IMR-90 (cell line): ENCODE results near the gene COL25A1. TPM values are rescaled to one million over a fixed set of nuclear protein-coding genes. Genes with fewer than 3 reads are reported as not detected.

Source experiments
- ATAC-seq: fragments of 200-7000 bp; cut with Tn5 transposase; 2 replicates; pipeline ENCODE4 v1.9.1; 2020; ENCODE audit warnings: low read depth, mild to moderate bottlenecking, moderate library complexity
- BruUV-seq: library from RNA; stranded (reverse); fragments of 400-500 nt; replicated peaks from 2 replicates; lab custom pipeline; 2021; lab: Mats Ljungman, UMichigan
- CTCF ChIA-PET: fragments of 300-600 bp; formaldehyde crosslinking; extraction: SDS; loops from one replicate; lab custom pipeline; 2021; ENCODE audit warnings: antibody characterized with exemption; lab: Yijun Ruan, JAX
- POLR2A ChIA-PET: fragments of 300-600 bp; sonication (Branson Sonifier 250); formaldehyde crosslinking; loops from one replicate; lab custom pipeline; 2022; ENCODE audit warnings: antibody characterized with exemption; ENCODE audit not compliant: unreplicated experiment; lab: Charles Lee
- DNase-seq: peaks from one replicate; pipeline ENCODE4 v3.0.0; 2013
- H2AFZ ChIP-seq: replicated peaks from 2 replicates; pipeline ENCODE3; 2013; ENCODE audit warnings: low read length, mild to moderate bottlenecking; ENCODE audit not compliant: poor library complexity
- H2AK5ac ChIP-seq: 2 replicates; pipeline ENCODE4 v1.6.1; 2013; ENCODE audit warnings: low read depth, low read length, inconsistent platforms
- H2AK9ac ChIP-seq: replicated peaks from 2 replicates; pipeline ENCODE3; 2013; ENCODE audit warnings: mild to moderate bottlenecking, low read depth, low read length, moderate library complexity; ENCODE audit not compliant: poor library complexity
- H2BK120ac ChIP-seq: 2 replicates; pipeline ENCODE4 v1.6.1; 2013; ENCODE audit warnings: low read depth, low read length, inconsistent platforms
- H2BK15ac ChIP-seq: 3 replicates; pipeline ENCODE4 v1.6.1; 2013; ENCODE audit warnings: low read depth, low read length, inconsistent platforms
- H2BK20ac ChIP-seq: 2 replicates; pipeline ENCODE4 v1.6.1; 2013; ENCODE audit warnings: low read depth, mild to moderate bottlenecking, inconsistent platforms, low read length, moderate library complexity
- H2BK5ac ChIP-seq: 2 replicates; pipeline ENCODE4 v1.6.1; 2013; ENCODE audit warnings: mild to moderate bottlenecking, low read depth, low read length, inconsistent platforms; ENCODE audit not compliant: poor library complexity, severe bottlenecking
- H3K14ac ChIP-seq: replicated peaks from 2 replicates; pipeline ENCODE4 v1.6.1; 2013; ENCODE audit warnings: low read depth, low read length, inconsistent platforms
- H3K18ac ChIP-seq: 2 replicates; pipeline ENCODE4 v1.6.1; 2013; ENCODE audit warnings: low read depth, low read length, control low read depth
- H3K23ac ChIP-seq: 2 replicates; pipeline ENCODE4 v1.6.1; 2013; ENCODE audit warnings: low read depth, low read length, inconsistent platforms
- H3K27ac ChIP-seq: 2 replicates; pipeline ENCODE4 v1.5.1; 2013; ENCODE audit warnings: mild to moderate bottlenecking, control low read depth, low read length; ENCODE audit not compliant: insufficient read depth
- H3K27me3 ChIP-seq: 2 replicates; pipeline ENCODE4 v1.6.1; 2013; ENCODE audit warnings: low read length; ENCODE audit not compliant: control insufficient read depth, insufficient read depth
- H3K36me3 ChIP-seq: 2 replicates; pipeline ENCODE4 v1.6.1; 2013; ENCODE audit warnings: low read length, mixed read lengths; ENCODE audit not compliant: control insufficient read depth, insufficient read depth
- H3K4ac ChIP-seq: 2 replicates; pipeline ENCODE4 v1.6.1; 2013; ENCODE audit warnings: low read depth, low read length, inconsistent platforms
- H3K4me1 ChIP-seq: 2 replicates; pipeline ENCODE4 v1.6.1; 2013; ENCODE audit warnings: low read length, mixed read lengths; ENCODE audit not compliant: control insufficient read depth, insufficient read depth
- H3K4me2 ChIP-seq: 2 replicates; pipeline ENCODE4 v1.6.1; 2013; ENCODE audit warnings: low read depth, mild to moderate bottlenecking, control low read depth, low read length, moderate library complexity
- H3K4me3 ChIP-seq: 2 replicates; pipeline ENCODE4 v1.5.1; 2013; ENCODE audit warnings: low read depth, mild to moderate bottlenecking, control low read depth, low read length, moderate library complexity; ENCODE audit not compliant: insufficient read depth
- H3K56ac ChIP-seq: 2 replicates; pipeline ENCODE4 v1.6.1; 2013; ENCODE audit warnings: low read length, inconsistent platforms; ENCODE audit not compliant: insufficient read depth; ENCODE audit errors: extremely low read depth
- H3K79me1 ChIP-seq, 2 experiments: 2 replicates each; pipeline ENCODE4 v1.6.1; 2013; ENCODE audit warnings: low read length in 2 of 2, inconsistent platforms in 1 of 2, low read depth in 1 of 2
- H3K9ac ChIP-seq: 2 replicates; pipeline ENCODE4 v1.6.1; 2013; ENCODE audit warnings: low read depth, low read length, control low read depth
- H3K9me1 ChIP-seq: 2 replicates; pipeline ENCODE4 v1.6.1; 2013; ENCODE audit warnings: low read length, inconsistent platforms; ENCODE audit not compliant: insufficient read depth
- H3K9me3 ChIP-seq: 2 replicates; pipeline ENCODE4 v1.6.1; 2013; ENCODE audit warnings: low read length; ENCODE audit not compliant: control insufficient read depth, insufficient read depth
- H4K20me1 ChIP-seq: 2 replicates; pipeline ENCODE4 v1.6.1; 2013; ENCODE audit warnings: low read length, inconsistent platforms; ENCODE audit not compliant: insufficient read depth
- H4K5ac ChIP-seq: 2 replicates; pipeline ENCODE4 v1.6.1; 2013; ENCODE audit warnings: mild to moderate bottlenecking, low read depth, low read length, control low read depth
- H4K8ac ChIP-seq, 2 experiments: 2 replicates each; pipeline ENCODE4 v1.6.1; 2013; ENCODE audit warnings: low read depth in 2 of 2, low read length in 2 of 2, control low read depth in 1 of 2, inconsistent platforms in 1 of 2
- H4K91ac ChIP-seq: 2 replicates; pipeline ENCODE4 v1.6.1; 2013; ENCODE audit warnings: low read depth, low read length, inconsistent platforms; ENCODE audit not compliant: insufficient read depth
- CEBPB ChIP-seq: IDR thresholded peaks from 2 replicates; pipeline ENCODE4 v1.6.1; 2012; ENCODE audit warnings: low read depth, low read length, improper control_type of control experiment
- CTCF ChIP-seq: conservative IDR thresholded peaks from 2 replicates; pipeline ENCODE4 v1.5.1; 2012; ENCODE audit warnings: mild to moderate bottlenecking, low read depth, low read length, improper control_type of control experiment
- ELK1 ChIP-seq: fragments of 150-350 bp; IDR thresholded peaks from 2 replicates; pipeline ENCODE4 v1.6.1; 2016; ENCODE audit warnings: low read depth, mild to moderate bottlenecking, low read length, moderate library complexity, borderline replicate concordance
- SMC3 ChIP-seq: fragments of 150-350 bp; IDR thresholded peaks from 2 replicates; pipeline ENCODE4 v1.6.1; 2016; ENCODE audit warnings: low read depth, mild to moderate bottlenecking, antibody characterized with exemption, low read length, moderate library complexity
- USF2 ChIP-seq: fragments of 150-350 bp; IDR thresholded peaks from 2 replicates; pipeline ENCODE4 v1.6.1; 2017; ENCODE audit warnings: mild to moderate bottlenecking, antibody characterized with exemption, low read length, low read depth
- WGBS, 2 experiments: methylation state at CpG; one replicate each; pipeline versions ENCODE4 v1.1.5 to v1.1.7; 2013; ENCODE audit warnings: missing lambda C conversion rate in 2 of 2; ENCODE audit not compliant: insufficient read length in 1 of 2; ENCODE audit errors: extremely low coverage in 2 of 2; 5-methylcytosine and 5-hydroxymethylcytosine counted together
- dilution Hi-C: fragments of 300-500 bp; cut with HindIII; formaldehyde crosslinking; loops from one replicate; pipeline ENCODE4 v1.14.3; 2018; ENCODE audit warnings: low sequenced_read_pairs; ENCODE audit not compliant: unreplicated experiment
- in situ Hi-C: fragments of 300-500 bp; cut with MboI; formaldehyde crosslinking; loops from 3 replicates; pipeline ENCODE4 v1.14.3; 2019; ENCODE audit warnings: low sequenced_read_pairs, inconsistent platforms, mixed read lengths
- intact Hi-C: fragments of 100-400 bp; cut with micrococcal nuclease; formaldehyde crosslinking; loops from 2 replicates; pipeline ENCODE4 v1.10.0; 2022
- polyA plus RNA-seq, 3 experiments: library from polyadenylated mRNA; depleted of rRNA; stranded (reverse); fragments of >200 nt; gene quantifications; 2 replicates each; pipeline ENCODE4 v1.2.3, GENCODE V29; 2012; ENCODE audit warnings: low replicate concordance in 1 of 3
- total RNA-seq: library from RNA; depleted of rRNA; stranded (reverse); fragments of >200 nt; gene quantifications from 2 replicates; pipeline ENCODE4 v1.2.3, GENCODE V29; 2012

The COL25A1 gene
- total and polyA plus RNA-seq, 2 of the 4 experiments (the other 2 are of a cell fraction), result under 0.01 to 0.05 TPM

GRCh38 chr4:108796173-108796572, 506.3 kb downstream of the COL25A1 start:
- H3K36me3 ChIP-seq, result no peaks in the 10 kb centered on the region
- no peaks in the 10 kb centered on the region for H3K79me1 ChIP-seq
- H4K20me1 ChIP-seq, result no peaks in the 10 kb centered on the region
- TF ChIP-seq SMC3 (no peak), CTCF (no peak), CEBPB (no peak), ELK1 (no peak), USF2 (no peak)
- dilution Hi-C loops (no loop called here), in situ Hi-C loops (no loop called here), intact Hi-C loops (no loop called here)
- no peak overlapping the region for H2BK120ac ChIP-seq
- no peaks in the 10 kb centered on the region for H3K9me1 ChIP-seq
- no peaks in the 10 kb centered on the region for H3K27me3 ChIP-seq
- WGBS, 2 experiments, result no CpG with 5 or more reads among the region's 3 CpGs
- no peak overlapping the region for H4K91ac ChIP-seq
- H3K27ac ChIP-seq, result no peak overlapping the region
- DNase-seq (no peak), ATAC-seq (no peak)
- H2AK9ac ChIP-seq, result no peak overlapping the region
- H3K4me3 ChIP-seq, result no peak overlapping the region
- POLR2A ChIA-PET, result no interaction called here
- H4K8ac ChIP-seq, result no peak overlapping the region
- H2AK5ac ChIP-seq, result no peak overlapping the region
- BruUV-seq, result no TSS peak
- no peaks in the 10 kb centered on the region for H3K9me3 ChIP-seq
- no peak overlapping the region for H3K14ac ChIP-seq
- no peak overlapping the region for H2BK20ac ChIP-seq
- H3K4me2 ChIP-seq, result no peak overlapping the region
- H3K4ac ChIP-seq, result no peak overlapping the region
- H4K5ac ChIP-seq, result no peak overlapping the region
- H2BK5ac ChIP-seq, result no peak overlapping the region
- H3K18ac ChIP-seq, result no peak overlapping the region
- no peak overlapping the region for H2AFZ ChIP-seq
- no peak overlapping the region for H3K23ac ChIP-seq
- no peak overlapping the region for H2BK15ac ChIP-seq
- H3K4me1 ChIP-seq, result no peaks in the 10 kb centered on the region
- CTCF ChIA-PET, result interaction anchor here (0.5 kb wide), 1 partner anchor 260 kb away, joined by 3 read pairs; no protein-coding TSS in a partner anchor
- no peak overlapping the region for H3K9ac ChIP-seq
- no peak overlapping the region for H3K56ac ChIP-seq
